Mononuclear cell (primary cell): ENCODE measurements around the gene CYBA. TPM values are rescaled to one million over a fixed set of nuclear protein-coding genes. Genes with fewer than 3 reads are reported as not detected.
"Not testable (repeated sequence)": the region's sequence is repeated elsewhere in the genome, so short reads cannot be mapped to it uniquely, and the experiment has no call there.

Experiments used
- H3K27me3 ChIP-seq: 2 replicates; pipeline ENCODE4 v1.6.0; 2011; ENCODE audit warnings: low read length, control low read depth; ENCODE audit not compliant: insufficient read depth
- H3K4me1 ChIP-seq: 2 replicates; pipeline ENCODE4 v1.5.1; 2011; ENCODE audit warnings: mild to moderate bottlenecking, low read length, control low read depth; ENCODE audit not compliant: insufficient read depth
- H3K4me3 ChIP-seq: 2 replicates; pipeline ENCODE4 v1.5.1; 2011; ENCODE audit warnings: mild to moderate bottlenecking, low read length, moderate library complexity
- H3K9me3 ChIP-seq: 2 replicates; pipeline ENCODE4 v1.5.1; 2011; ENCODE audit warnings: low read depth, mild to moderate bottlenecking, control low read depth, low read length
- total RNA-seq: library from RNA; depleted of rRNA; stranded (reverse); fragments of >200 nt; gene quantifications from one replicate; pipeline ENCODE4 v1.2.3, GENCODE V29; 2012

CYBA gene
- total RNA-seq, 1 donor = 388 TPM

DNA sequence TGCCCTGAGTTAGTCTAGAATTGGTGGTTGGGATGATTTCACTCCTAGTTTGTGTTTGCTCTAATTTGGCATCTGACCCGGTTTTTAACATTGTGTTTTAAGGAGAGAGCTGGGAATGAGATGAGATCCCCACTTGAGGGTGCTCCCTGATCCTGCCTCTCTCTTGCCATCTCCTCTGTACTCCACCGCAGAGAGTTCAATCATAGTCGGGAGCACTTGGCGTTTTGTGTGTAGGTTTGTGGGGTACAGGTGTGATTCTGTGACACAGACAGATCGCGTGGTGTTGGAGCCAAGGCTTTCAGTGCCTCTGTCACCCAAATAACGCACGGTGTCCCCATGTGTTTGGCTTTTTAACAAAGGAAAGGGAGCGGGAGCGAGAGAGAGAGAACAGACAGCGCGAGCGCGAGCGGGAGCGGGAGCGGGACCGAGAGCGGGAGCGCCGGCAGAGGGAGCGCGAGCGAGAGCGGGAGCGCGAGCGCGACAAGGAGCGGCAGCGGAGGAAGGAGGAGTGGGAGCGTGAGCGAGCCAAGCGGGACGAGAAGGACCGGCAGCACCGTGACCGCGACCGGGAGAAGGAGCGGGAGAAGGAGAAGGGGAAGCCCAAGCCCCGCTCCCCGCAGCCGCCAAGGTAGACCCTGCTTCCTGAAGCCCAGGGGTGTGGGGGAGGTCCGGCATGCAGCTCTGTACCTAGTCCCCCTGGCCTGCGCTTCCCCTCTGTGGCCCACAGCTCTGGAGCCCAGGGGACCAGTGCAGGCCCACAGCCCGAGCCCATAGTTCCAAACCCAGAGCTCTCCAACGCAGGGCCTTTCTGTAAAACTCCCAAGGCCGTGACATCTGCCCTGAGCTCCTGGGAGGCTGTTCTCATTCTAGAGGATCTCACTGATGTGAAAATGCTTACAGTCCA lies 39.7 kb downstream of the CYBA start:
- Histone ChIP-seq H3K9me3 (no peaks in the 10 kb centered on the region), H3K4me3 (no peak overlapping the region), H3K27me3 (no peaks in the 10 kb centered on the region), H3K4me1 (peaks cover 12% of the 10 kb centered on the region)

DNA sequence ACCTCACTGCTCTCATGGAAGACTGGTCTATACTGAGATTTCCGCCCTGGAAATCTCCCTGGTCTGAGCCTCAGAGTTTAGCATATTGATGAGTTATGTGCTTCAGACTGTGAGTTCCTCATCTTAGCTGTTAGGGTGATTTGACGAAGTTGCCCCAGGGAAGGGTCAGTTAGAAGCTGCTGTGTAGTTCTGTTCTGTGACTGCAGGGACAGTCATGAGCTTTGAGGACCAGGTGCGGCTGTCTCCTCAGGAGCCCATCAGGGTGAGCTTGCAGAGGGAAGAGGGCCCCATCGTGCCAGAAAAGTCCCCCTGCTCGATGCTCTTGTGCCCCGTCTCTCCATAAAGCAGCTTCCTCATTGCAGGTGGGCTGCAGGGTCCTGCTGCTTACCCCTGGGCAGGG lies 40.8 kb downstream of the CYBA start:
- H3K4me3 ChIP-seq = no peak overlapping the region
- H3K27me3 ChIP-seq = no peaks in the 10 kb centered on the region
- no peaks in the 10 kb centered on the region for H3K9me3 ChIP-seq
- peaks cover 16% of the 10 kb centered on the region for H3K4me1 ChIP-seq

DNA sequence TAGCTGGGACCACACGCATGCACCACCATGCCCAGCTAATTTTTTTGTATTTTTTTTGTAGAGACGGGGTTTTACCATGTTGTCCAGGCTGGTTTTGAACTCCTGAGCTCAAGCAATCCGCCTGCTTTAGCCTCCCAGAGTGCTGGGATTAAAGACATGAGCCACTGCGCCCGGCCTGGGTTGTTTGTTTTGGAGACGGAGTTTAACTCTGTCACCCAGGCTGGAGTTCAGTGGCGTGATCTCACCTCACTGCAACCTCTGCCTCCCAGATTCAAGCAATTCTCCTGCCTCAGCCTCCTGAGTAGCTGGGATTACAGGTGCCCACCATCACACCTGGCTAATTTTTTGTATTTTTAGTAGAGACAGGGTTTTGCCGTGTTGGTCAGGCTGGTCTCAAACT lies 41.4 kb downstream of the CYBA start:
- H3K27me3 ChIP-seq, H3K9me3 ChIP-seq, H3K4me3 ChIP-seq: not testable (repeated sequence)
- H3K4me1 ChIP-seq = peaks cover 22% of the 10 kb centered on the region

DNA sequence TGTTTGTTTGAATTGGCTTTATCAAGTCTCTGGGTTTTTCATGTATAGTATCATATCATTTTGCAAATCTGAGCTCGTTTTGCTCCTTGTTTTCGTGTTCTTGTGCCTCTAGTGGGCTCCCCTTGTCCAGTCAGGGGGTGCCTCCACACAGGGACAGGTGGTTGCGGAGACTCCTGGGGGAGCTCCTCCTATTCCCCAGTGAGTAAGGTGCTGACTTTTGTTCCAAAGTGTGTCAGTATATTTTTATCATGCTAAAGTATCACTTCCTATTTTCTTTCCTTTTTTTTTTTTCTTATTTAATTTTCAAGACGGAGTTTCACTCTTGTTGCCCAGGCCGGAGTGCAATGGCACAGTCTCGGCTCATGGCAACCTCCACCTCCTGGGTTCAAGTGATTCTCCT lies 42.8 kb downstream of the CYBA start:
- H3K9me3 ChIP-seq = no peaks in the 10 kb centered on the region
- peaks cover 22% of the 10 kb centered on the region for H3K4me1 ChIP-seq
- no peak overlapping the region for H3K4me3 ChIP-seq
- H3K27me3 ChIP-seq = no peaks in the 10 kb centered on the region

DNA sequence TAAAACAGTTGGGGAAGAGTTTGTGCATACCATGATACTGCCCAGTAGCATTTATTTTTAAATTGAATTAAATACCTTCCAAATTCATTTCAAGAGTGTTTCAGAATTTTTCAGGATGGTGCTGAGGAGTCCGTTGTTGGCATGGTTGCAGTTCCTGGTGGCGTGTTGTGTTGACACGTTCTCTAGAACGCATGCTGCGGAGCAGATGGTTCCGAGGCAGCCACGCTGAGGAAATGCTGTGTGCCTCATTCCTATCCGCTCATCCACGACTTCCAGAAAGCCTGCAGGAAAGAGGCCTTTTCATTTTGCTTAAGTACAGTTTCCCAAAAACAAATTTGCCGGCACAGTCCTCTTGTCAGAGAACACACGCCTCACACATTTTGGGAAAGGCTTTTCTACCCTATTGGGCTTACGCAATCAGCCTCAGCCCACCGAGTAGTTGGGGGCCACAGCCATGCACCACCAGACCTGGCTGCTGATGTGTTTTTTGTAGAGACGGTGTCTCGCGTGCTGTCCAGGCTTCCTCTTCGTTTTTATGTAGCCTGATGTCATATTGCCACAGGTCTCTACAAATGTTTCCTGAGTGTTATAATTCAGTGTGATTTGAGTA lies 44.6 kb downstream of the CYBA start:
- H3K9me3 ChIP-seq = no peaks in the 10 kb centered on the region
- peaks cover 22% of the 10 kb centered on the region for H3K4me1 ChIP-seq
- no peak overlapping the region for H3K4me3 ChIP-seq
- H3K27me3 ChIP-seq = no peaks in the 10 kb centered on the region

DNA sequence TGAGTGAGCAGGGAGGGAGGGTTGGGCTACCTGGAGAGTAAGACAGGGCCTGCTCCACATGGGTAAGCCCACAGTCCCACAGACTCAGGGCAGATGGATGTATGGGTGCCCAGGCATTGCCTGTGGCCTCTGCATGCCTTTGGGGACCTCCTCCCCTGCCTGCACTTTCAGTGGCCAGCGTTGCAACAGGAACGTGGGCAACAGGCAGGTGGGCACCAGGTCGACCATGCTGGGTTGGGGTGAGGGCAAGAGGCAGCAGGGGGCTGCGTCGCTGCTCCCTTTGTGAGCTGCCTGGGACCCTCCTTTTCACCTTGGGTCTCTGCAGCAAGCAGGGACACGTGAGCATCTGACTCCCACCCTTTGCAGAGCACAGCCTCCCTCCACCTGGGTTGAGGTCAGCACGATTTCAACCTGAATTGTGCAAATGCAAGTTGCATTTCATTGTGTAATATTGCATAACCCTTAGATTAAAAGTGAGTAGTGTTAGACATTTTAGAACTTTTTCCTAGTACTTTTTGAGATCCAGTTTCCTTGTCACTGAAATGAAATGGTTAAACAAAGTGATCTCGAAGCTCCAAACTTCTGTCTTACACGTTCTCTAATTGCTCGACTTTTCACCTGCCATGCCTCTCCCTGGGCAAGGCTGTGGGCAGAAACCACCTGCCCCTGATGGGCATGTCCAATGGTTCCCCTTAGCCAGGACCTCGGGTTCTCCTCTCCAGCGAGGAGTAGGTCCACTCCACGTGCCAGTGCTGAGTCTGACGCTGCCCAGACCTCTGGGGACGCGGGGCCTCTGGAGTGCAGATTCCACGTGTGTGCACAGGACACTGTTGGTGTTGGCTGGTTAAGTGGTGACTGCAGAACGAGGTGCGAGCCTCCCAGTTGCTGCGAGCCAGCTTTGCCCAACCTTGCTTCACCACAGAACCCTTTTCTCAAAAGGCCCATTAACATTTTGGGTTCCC lies 45.4 kb downstream of the CYBA start:
- H3K4me3 ChIP-seq = no peak overlapping the region
- no peaks in the 10 kb centered on the region for H3K9me3 ChIP-seq
- no peaks in the 10 kb centered on the region for H3K27me3 ChIP-seq

DNA sequence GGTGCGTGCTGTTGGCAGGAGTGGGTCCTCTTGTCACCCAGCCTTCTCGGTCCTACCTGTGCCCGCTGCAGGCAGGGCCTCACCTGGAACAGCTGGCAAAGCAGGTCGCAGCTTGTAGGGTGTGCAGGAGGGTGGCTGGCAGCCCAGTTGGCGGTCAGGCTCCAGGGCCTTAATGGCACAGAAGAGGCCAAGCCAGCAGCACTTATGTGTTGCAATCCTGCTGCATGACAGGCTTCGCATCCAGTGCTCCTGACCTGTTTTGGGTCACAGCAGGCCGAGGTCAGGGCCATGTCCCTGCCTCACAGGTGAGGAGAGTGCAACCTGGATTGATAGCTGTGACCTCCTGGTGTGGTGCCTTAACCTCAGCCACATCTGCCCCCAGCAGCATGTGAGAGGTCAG lies 48.8 kb downstream of the CYBA start:
- H3K27me3 ChIP-seq = no peaks in the 10 kb centered on the region
- peaks cover 35% of the 10 kb centered on the region for H3K4me1 ChIP-seq
- H3K9me3 ChIP-seq = no peaks in the 10 kb centered on the region
- H3K4me3 ChIP-seq = no peak overlapping the region

More for the DNA sequence above, 45.4 kb downstream of the CYBA start:
- peaks cover 24% of the 10 kb centered on the region for H3K4me1 ChIP-seq

DNA sequence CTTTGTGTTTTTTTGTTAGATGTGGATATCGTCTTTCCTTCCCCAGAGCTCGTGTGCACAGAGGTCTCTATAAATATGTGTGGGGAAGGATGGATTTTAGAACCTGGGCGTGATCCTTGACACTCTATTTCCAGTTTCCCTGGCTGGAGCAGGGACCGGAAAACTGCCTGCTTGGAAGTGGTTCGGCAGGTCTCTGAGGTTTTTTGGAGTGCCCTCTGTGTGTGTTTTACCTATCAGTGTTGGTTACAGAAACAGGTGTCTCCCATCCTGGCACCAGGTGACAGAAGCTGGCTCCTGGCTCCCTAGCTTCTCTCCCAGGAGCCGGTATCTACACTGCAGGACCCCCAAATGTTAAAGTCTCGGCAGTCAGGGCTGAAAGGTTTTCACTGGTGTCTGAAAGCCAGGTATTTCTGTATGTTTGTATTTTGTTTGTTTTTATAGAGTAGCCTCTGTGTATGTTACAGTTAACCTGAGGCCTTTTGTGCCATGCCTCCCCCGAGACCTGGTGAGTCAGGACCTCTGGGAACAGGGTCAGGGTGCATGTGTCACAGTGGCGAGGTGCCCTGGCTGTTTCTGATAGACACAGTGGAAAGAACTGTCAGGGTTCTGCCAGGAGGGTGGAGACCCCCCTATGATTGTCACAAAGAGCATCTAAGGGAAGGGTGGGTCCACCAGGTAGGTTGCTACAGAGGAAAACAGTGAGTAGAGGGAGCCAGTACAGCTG lies 49.4 kb downstream of the CYBA start:
- Histone ChIP-seq H3K27me3 (no peaks in the 10 kb centered on the region), H3K4me1 (peaks cover 35% of the 10 kb centered on the region), H3K4me3 (no peak overlapping the region), H3K9me3 (no peaks in the 10 kb centered on the region)

DNA sequence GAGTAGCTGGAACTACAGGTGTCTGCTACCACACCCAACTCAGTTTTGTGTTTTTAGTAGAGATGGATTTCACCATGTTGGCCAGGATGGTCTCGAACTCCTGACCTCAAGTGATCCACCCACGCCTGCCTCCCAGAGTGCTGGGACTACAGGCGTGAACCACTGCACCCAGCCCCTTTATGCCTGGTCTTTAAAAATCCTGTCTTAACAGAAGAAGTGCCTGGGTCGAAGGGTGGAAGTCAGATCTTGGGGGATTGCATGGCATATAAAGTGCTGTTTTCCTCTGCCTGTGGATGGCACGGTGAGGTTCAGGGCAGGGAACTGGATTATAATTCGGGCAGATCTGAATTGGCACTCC lies 50.3 kb downstream of the CYBA start:
- peaks cover 35% of the 10 kb centered on the region for H3K4me1 ChIP-seq
- H3K9me3 ChIP-seq = no peaks in the 10 kb centered on the region
- H3K4me3 ChIP-seq = no peak overlapping the region
- no peaks in the 10 kb centered on the region for H3K27me3 ChIP-seq

DNA sequence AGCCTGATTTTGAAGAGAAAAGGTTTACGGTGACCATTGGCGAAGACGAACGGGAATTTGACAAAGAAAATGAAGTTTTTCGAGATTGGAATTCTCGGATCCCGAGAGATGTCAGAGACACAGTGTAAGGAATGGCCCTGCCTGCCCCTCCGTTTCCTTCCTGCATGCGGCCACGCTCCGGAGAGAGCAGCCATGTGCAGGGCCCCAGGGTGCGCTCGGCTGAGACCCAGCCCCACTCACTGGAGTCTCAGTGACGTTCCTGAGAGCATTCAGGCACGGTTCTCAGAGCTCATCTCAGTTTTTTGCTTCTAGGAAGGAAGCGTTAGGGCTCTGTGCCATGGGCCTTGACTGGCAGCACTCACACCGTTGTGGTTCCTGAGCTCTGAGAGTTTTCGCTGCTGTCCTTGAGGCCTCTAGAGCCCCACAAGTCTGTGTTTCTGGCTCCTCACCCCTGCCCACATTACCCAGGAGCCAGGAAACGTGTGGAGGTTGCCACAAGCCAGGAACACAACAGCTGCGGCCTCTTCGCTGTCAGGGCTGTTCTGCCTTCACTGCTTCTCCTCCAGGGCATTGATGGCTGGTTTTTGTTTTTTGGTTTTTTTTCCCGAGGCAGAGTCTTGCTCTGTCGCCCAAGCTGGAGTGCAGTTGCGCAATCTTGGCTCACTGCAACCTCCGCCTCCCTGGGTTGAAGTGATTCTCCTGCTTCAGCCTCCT lies 50.9 kb downstream of the CYBA start:
- Histone ChIP-seq H3K4me3 (no peak overlapping the region), H3K27me3 (no peaks in the 10 kb centered on the region), H3K9me3 (no peaks in the 10 kb centered on the region), H3K4me1 (peaks cover 30% of the 10 kb centered on the region)

DNA sequence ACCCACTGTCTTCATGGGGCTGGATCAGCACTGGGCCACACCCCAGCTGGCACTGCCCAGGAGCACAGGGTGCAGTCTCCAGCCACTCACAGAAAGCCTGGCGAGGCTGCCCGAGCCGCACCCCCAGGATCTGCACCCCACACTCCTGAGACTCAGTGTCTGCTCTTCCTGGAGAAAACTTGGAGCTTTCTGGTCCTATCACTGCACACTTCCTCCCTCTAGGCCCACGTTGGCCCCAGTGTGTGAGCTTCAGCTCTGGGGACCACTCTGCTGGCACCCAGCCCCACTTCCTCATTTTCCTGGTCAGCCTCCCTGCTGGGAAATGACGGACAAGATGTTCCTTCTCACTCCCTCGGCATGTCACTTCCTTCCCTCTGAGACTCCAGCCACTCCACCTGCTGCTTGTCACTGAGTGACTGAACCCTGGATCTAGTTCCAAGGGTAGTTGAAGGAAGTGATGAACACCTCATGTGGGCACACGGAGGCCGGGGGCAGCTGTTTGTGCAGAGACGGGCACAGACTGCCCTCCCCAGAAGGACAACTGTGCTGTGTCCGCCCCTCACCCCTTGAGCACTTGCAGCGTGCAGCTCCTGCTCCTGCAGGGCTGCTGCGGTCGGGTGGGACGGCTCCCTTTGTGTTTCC lies 51.6 kb downstream of the CYBA start:
- Histone ChIP-seq H3K4me3 (no peak overlapping the region), H3K4me1 (peaks cover 25% of the 10 kb centered on the region), H3K27me3 (no peaks in the 10 kb centered on the region), H3K9me3 (no peaks in the 10 kb centered on the region)

DNA sequence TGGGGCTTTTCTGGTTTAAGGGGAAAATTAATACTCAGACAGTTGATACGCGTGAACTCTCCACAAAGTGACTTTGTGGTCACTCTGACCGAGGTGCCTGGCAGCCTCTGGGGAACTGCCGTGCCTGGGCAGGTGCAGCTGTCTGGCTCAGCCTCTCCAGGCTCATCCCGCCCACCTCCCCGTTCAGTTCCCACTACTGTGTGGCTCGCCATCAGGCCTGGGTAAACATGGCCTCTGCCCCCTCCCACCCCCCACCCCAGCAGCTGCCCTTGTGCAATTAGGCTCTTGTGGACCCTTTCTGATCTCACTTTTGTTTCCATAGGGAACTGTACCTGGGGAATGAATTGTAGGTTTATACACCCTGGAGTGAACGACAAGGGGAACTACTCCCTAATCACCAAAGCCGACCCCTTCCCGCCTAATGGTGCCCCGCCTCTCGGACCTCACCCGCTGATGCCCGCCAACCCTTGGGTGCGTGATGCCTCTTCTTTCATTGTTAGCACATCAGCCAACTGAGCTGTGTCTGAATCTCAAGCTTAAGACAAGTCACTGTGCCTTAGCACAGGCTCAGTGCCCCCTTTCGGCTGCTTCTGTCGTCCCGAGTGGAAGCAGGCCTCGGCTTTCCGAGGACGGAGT lies 52.9 kb downstream of the CYBA start:
- Histone ChIP-seq H3K27me3 (no peaks in the 10 kb centered on the region), H3K4me3 (no peak overlapping the region), H3K4me1 (peaks cover 25% of the 10 kb centered on the region), H3K9me3 (no peaks in the 10 kb centered on the region)

DNA sequence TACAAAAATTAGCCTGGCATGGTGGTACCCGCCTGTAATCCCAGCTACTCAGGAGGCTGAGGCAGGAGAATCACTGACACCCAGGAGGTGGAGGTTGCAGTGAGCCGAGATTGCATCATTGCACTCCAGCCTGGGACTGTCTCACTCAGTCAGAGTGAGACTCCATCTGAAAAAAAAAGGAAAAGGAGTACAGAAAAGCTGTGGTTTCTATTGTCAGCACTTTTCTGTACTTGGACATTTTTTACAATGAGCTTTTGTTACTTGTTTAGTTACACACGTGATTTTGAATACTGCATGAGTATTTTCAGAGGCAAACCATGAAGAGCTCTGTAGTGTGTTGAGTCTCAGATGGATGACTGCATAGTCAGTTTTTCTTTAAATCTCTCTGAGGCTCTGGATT lies 54.4 kb downstream of the CYBA start:
- Histone ChIP-seq H3K4me1 (peaks cover 33% of the 10 kb centered on the region), H3K9me3 (no peaks in the 10 kb centered on the region), H3K4me3 (no peak overlapping the region), H3K27me3 (no peaks in the 10 kb centered on the region)
